Measurements from ENCODE around the gene DAP.

DAP gene

DNA sequence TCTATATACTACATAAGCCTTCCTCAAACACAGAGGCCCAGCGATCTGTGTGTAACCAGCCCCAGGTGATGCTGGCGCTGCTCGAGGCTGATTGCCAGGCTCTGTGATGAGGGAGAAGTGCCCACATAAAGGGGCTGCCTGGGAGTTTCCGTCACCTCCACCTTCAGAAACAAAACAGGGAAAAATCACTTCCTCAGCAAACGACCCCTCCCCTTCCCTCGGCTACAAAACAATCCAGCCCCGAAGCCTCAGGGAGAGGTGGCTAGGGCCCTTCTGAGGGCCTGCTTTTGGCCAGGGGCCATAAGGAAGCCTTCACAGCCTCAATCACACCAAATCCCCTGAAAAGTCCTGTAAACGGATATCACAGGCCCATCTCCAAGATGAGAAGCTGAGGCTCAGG, 51.1 kb downstream of the DAP start:
- no peak for DNase-seq (ENCODE audit: low read depth)

DNA sequence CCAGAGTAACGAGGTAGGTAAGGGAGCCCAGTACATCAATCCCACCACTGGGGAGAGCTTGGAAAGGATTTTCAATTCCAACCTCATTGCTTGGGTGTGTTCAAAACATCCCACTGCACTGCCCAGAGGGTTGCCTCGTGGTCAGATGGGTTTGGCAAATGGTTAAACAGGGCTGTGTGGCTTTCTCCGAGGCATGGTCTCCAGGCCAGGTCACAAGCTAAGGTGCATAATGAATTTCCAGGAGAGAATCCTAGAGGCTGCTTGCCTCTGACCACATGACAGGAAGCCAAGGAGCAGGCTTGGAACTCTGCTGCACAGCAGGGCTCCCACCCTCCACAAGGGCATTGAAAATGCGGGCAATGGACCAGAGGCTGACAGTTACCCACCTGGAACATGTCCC, 51.6 kb downstream of the DAP start:
- DNase-seq (ENCODE audit: low read depth) = no peak

DNA sequence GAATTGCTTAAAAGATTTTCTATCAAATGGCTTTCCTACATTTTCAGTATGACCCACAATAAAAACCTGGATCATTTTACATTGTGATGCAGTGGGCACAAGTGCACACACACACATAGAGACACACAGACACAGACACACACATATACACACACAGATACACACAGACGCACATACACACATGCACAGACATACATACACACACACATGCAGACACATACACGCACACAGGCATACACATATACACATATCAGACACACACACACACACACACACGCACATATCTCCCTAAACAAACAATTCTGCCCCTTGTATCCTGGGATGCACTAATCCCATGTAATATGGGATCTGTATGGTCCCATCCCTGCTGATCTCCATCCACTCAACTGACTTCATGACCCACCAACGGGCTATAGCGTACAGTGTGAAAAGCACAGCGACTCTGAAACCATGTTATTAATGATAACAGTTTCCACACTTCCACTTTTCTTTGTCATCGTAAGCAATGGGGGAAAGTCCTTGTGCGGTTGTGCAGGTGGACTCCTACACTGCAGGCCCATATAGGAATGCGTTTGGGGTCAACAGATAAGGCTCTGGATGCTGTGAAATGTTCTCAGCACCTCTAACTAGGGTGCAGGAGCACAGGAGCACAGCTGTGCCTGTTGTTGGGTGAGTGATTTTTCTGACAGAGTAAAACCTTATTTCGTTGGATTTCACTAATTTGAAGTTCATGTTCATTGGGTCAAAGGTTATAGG, 52.7 kb downstream of the DAP start:
- DNase-seq (ENCODE audit: low read depth) = no peak

DNA sequence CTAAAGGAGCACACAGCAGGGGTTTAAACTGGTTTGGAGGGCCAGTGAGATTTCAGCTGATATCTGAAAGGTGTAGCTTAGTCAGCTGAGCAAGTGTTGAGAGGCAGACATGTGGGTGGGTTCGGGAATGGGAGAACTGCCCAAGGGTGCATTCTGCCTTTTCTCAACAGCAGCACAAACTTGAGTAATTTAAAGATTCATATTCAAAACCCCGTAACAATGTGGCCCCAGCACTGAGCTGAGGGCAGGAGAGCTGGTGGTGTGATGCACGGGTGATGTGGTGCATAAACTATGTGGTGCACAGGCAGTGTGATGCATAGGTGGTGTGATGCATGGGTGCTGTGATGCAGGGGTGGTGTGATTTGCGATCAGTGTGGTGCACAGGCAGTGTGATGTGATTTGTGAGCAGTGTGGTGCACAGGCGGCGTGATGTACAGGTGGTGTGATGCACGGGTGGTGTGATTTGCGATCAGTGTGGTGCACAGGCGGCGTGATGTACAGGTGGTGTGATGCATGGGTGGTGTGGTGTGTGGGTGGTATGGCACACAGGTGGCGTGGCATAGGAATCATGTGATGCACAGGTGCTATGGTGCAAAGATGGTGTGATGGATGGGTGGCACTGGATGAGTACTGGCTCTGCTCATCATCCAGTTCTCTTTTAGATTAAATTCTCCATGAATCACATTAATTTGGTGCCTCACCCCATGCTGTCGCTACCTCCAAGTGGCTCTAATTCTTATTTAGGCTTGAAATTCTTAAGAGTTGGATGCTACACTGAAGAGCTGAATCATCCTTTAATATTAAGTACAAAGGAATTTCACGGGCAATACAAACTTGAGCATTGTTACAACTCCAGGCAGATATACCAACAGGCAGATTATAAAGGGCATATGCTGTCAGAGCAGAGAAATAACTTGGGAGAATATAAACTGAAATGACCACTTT, 53.6 kb downstream of the DAP start:
- DNase-seq (ENCODE audit: low read depth) = no peak

DNA sequence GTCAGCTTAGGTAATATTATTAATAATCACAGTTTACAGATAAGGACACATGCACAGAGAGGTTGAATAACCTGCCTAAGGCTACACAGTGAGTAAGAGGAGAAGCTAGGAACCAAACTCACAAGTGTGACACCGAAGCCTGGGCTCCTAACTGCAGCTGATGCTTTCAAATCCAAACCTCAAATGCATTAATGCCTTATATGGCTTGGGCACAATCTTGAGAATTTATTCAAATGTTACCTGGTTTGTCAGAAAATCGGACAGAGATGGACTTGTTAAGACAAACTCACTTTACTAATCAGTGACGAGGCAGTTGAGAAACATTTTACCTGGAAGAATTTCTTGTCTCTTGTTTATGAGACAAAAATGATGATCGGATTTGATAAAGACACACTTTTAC, 54.7 kb downstream of the DAP start:
- DNase-seq (ENCODE audit: low read depth) = no peak

DNA sequence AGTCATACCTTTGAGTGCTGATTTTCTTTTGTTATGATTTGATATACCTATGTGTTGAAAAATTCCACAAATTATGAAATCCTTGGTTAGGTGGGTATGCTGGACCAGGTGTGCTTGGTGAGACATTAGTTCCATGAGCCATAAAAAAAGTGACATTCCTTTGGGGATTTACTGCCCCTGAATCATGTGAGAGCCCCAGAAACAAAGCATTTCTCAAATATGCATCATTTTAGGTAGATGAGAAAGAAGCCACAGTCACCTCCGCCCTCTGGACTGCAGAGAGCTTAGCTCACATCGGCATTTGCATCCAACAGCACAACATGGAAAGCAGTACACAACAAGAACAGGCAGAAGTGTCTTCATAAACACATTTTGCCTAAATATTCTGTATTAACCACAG, 55.3 kb downstream of the DAP start:
- DNase-seq (ENCODE audit: low read depth) = no peak

DNA sequence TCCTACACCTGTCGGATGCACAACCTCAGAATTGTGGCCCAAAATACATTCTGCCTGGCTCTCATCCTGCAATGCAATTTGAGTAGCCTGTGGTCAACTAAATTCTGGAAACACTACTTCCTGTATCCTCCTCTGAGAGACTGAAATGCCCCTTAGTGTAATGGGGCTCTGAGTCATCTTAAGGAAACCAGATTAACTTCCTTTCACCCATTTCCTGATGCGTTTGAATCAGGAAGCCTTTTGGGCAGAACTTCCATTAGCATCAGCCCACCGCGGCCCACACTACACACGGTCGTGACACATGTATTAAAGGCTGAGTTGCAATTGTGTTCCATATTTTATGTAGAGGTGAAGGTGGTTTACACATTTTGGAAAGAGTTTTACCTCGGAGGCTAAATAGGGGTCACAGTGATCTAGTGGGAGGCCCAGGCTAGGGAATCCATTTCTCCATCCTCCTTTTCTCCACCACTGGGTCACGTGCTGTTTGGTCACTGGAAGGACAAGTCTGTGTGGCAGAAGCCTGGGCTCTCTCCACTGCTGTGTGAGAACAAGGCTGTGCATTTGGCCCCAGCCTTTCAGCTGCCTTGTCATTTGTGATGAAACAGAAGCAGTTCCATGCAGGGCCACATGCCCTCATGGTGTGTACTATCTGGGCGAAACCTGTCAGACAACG, 55.9 kb downstream of the DAP start:
- no peak for DNase-seq (ENCODE audit: low read depth)

DNA sequence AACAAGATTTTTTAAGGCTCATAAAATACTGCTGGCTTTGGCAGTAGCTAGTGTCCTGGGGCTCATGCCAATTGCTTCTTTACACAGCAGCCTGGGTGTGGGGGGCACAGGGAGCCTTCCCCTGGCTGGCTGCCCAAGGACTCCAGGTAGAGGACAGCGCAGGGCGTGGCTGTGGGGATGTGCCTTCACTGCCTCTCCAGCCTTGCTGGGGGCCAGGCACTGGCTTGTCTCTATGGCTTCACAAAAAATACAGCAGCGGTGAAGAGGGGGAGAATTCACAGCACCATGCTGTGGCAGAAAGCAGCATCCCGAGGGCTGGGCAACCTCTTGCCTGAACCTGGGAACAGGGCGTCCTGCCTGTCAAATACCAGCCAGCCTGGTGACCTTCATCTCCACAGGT, 57.4 kb downstream of the DAP start:
- DNase-seq (ENCODE audit: low read depth) = no peak

DNA sequence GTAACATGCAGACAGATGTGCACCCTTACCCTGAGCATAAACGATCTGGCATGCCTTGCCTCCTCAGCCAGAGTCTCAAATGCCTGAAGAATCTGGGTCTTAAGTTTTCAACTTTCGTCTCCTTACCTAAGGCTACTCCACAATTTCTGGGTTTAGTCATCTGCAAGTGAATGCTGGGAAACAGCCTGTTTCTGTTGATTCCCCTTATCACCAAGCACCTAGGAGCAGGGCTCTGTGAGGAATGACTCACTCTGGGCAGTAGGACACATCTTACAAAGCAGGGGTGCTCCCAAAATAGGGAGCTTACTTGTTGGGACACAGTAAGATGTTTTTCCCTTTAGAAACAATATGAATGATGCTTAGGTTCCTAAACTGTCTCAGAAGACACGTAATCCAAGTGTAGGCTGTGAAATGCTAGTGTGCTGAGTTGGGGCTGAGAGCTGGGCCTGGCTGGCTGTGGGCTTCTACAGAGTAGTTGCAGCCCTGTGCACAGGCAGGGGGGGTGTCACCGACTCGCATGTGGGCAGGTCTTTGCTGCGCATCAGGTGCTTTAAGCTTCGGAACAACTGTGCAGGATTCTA, 58.0 kb downstream of the DAP start:
- no peak for DNase-seq (ENCODE audit: low read depth)

DNA sequence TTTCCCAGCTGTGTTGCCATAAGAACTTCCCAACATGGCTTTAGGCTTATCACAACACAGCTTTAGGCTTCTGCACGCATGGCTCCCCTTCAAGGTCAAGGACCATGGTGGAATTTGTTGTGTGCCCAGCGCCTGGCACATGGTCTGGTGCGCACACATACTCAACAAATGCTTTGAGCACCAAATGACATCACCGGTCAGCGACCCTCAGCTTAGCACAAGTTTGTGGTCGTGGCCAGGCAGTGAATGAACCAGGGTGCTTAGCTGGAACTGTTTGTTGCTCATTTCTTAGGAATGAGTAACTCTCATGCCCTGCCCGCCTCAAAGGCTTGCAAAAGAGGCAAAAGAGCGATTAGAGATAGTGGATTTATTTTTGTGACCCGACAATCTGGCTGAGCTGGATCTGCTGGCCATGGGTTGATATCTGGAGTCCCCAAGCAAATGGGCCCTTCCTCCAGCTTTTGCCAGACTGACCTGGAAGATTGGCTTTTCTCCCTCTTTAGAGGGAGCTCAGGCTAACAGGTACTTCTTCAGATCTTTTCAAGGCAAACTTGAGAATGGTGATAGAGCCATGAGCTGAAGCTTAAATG, 58.9 kb downstream of the DAP start:
- no peak for DNase-seq (ENCODE audit: low read depth)

DNA sequence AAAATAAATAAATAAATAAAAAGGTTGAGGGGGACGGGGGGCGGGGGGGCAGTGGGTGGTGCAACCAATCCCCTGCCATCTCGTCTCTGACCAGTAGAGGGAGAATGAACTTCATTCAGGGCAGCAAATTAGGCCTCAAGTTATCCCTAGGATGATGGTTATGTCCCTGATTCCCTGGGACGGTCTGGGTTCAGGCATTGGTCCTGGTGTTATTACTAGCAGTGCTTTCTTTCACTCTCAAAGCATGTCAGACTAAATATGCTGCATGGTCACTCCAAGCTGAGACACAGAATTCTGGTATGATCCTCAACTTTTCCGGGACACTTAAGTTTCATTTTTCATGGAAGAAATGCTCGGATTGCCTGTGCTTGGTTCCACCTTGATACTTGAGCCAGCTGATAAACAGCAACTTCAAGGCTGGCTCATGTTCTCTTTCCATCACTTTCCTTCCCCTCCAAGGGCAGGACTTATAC, 59.4 kb downstream of the DAP start:
- no peak for DNase-seq (ENCODE audit: low read depth)

DNA sequence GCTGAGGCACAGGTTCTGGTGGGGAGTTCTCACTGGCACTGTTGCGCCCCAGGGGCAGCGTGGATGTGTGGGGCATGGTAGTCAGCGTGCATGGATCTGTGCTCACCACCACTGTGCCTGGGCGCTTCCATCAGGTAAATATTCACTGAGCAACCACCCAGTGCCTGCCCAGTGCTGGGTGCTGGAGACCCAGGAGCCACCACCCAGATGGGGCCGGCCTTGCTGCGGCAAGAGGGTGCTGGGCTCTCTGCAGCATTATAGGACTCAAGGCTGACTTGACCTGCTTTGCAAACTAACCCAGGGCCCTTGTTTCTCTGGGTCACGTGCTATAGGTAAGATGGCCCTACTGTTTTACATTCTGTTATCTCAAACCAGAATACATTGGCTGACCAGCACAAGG, 60.5 kb downstream of the DAP start:
- no peak for DNase-seq (ENCODE audit: low read depth)

DNA sequence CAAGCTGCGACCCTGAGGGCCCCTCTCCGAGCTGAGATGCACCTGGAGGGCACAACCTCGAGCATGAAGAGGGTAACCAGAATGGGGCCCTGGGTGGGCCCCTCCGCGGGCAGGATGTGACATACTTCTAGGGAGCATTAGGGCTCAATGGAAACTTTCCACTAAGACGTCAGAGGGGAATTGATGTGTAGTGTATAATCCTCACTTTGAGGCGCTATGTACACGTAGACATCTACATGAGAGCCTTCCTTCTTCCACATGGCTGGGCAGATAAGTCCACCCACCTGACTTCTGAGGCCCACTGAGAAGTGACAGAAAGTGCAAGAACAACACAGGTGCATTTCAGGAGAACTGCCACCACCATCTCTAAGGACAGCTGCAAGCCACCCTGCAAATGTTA, 61.0 kb downstream of the DAP start:
- no peak for DNase-seq (ENCODE audit: low read depth)

DNA sequence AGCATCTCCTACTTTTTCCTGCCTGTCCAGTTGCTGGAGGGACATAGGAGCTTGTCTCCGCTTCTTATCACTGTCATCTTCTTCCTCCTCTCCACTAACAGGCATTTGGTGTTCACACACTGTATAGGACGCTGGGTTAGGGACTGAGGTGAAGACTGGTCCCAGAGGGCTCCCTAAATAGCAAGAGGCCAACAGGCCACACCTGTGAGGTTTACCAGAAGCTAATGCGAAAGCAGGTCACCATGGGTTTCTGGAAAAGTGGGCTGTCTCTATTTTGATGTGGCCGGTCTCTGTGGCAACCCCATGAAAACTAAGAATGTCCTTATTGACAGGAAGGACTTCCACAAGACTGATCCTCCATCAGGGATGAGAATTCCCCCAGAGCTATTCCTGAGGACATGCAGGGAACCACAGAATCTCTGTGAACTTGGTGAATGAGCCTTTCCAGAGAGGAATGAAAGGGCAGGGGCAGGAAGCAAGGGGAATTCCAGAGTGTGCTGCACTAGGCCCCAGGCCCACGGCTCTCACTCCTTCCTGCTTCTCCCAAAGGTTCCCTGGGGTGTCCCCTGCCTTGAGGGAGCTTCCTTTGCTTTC, 61.7 kb downstream of the DAP start:
- no peak for DNase-seq (ENCODE audit: low read depth)

DNA sequence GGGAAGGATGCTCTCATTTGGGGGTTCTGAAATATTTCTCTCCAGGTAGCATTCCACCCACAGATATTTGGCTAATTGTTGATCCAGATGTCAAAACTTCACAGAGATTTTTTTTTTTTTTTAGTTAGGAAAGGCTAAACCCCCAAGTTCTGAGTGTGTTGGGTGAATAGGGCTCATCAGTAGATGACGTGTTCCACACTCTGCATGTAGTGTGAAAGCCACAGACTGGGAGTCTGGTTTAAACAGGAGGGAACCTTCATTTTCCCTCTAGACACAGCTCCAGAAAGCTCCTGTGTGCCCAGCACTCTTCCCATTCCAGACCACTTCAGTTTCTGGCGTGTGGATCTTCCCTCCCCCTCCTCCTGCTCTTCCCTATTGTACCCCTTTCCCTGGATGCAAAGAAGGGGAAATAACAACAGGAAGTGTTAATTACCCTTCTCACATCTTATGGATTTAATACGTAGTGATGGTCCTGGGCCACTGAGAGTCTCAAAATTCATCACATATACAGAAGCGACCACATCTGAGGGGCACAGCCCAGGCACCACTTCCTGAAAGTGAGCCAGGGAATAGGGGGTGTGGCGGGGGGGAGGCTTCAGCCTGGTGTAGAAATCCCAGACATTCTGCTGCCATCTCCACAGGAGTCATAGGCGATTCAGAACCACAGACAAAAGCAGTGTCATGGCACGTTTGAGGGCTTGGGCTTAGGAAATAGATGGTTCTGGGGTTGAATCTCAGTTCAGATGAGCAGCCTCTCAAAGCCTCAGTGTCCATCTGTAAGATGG, 65.1 kb downstream of the DAP start:
- DNase-seq (ENCODE audit: low read depth) = no peak

DNA sequence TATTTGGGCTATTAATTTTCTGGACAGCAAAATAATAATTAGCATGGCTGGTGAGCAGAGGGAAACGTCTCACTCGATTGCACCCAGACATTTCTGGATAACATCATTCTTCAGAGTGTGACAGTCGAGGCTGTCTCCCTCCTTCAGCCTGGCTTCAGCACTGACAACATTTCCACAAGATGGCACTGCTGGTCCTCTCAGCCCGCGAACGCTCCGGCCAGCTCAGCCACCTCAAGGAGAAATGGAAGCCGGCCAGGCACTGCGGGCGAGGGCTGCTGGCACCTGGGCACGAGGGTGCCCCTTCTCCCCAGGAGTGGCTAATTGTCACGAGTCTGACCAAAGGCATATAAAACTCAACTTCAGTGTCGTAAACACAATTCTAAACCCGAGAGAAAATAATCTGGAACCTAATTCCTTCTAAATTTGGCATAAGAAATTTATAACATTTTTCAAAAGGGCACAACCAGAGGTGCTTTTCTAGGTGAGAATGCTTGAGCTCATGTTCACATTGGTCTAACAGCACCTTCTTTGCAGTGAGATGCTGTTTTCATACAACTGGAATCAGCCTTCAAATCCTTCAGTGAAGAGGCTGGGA, 65.9 kb downstream of the DAP start:
- DNase-seq (ENCODE audit: low read depth) = no peak

DNA sequence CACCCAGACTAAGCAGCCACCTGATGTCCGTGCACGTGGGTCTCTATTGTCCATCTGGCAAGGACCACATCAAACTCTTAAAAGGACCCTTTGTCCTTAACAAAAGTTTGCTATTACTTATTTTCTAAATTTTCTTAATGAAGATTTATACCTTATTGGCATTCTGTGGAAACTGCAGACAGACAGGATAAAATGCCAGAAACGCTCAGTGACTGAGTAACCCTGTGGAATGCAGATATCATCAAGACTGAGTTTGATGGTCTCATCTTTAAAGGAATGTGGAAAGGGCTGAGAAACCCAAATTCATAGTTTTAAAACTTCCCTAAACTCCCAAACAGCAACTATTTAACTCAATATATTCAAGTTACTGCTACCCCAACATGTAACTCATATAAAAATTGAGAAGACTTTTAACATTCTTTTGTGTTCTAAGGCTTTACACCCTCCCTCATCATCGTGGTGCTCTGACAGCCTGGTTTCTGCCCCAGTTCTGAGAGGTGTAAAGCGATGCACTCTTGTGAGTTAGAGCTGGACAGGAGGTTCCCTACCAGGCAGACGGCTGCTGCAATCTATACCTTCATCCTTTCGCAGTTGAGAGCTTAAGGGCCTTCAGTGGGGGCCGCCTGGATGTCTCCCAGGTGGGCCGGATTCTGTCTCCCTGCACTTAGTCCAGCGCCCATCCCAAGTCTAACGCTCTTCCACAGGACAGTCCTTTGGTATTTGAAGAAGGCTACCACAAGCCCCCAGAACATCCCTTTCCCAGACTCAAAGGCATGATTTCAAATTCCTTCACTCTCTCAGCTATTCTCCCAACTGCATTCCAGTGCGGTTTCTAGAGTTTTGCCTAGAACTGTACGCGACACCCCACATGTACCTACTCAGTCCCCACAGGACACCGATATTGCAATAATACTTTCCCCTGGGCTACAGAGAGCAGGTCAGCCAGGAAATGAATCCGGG, 68.9 kb downstream of the DAP start:
- DNase-seq (ENCODE audit: low read depth) = no peak

DNA sequence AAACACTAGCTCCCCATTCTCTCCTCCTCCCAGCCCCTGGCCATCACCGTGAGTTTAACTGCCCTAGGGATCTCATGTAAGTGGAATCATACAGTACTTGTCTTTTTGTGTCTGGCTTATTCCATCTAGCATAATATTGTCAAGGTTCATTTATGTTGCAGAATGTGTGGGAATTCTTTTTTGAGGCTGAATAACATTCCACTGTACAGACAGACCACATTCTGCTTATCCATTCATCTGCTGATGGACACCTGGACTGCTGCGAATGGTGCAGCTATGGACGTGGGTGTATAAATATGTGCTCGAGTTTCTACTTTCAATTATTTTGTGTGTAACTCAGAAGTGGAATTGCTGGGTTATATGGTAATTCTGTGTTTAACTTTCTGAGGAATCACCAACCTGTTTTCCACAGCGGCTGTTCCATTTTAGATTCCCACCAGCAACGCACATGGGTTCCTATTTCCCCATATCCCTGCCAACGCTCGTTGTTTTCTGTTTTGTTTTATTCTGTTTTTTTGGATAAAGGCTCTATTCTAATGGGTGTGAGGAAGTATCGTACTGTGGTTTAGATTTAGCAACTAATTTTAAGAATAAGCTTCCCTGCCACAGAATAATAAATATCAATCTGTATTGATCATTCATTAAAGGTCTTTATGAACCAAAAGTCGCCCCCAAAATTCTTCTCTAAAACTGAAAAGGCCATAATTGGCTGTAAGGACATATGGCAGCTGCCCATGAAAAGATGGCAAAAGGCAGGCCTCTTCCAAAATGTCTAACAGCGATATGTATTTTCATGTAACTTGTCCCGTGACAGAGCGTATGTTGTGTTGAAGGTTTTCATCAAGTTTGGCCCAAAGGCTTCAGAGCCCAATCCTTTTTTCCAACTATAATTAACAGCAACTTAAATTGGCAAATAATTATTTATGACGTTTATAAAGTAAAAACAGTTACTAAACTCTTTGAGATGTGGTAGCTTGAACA, 70.3 kb downstream of the DAP start:
- no peak for DNase-seq (ENCODE audit: low read depth)
